ENCODE data around the gene OGFOD3.
"Not testable (repeated sequence)": the region's sequence is repeated elsewhere in the genome, so short reads cannot be mapped to it uniquely, and the experiment has no call there.

The OGFOD3 gene

DNA sequence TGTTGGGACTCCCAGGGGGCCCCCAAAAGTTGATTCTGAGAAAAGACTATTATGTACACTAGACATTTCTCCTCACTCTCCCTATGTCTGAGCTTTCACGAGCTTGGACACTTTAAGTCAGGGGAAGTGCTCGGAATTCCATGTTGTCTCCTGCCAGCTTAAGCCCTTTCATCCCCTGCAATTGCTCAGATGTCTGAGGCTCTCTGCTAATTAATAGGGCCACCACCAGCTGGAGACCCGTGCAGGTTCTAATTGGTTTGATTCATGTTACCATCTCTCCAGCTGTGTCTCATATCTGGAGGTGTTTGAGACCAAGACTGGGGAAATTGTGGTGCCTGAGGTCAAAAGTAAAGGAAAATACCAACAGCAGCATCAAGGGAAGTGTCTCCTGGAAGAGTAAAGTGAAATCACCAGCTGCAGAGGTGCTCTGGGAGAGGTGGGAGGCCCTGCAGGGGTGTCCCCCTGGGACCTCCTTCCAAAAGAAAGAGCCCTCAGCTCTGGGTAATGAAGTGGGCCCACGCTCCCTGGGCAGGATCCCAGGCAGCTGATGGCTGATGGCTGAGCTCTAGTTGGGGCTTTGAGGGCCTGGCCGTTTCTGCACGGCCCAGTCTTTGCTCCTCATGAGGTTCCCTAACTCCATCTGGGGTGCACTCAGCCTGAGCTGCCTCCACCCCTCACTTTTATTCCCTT lies 52.6 kb downstream of the OGFOD3 start:
- no peak overlapping the region for H3K4me2 ChIP-seq (ENCODE audit: low read length)
- H3K27ac ChIP-seq (ENCODE audit: low read length): no peak overlapping the region

GRCh38 chr17:82361885-82362633 lies 56.3 kb downstream of the OGFOD3 start:
- Histone ChIP-seq H2AFZ (ENCODE audit: low read depth, low read length) (no peak overlapping the region), H3K27ac (ENCODE audit: low read length) (peak overlapping the region; percentile 20; the same call in 1 of the 2 replicates)

More for the DNA sequence above, 52.6 kb downstream of the OGFOD3 start:
- Histone ChIP-seq H2AFZ (ENCODE audit: low read depth, low read length) (no peak overlapping the region), H4K20me1 (ENCODE audit: insufficient read depth, low read length) (no peaks in the 10 kb centered on the region), H3K4me1 (ENCODE audit: low read length) (peaks cover 23% of the 10 kb centered on the region), H3K27me3 (ENCODE audit: low read depth, low read length) (no peaks in the 10 kb centered on the region), H3K79me2 (ENCODE audit: low read length) (no peaks in the 10 kb centered on the region), H3K36me3 (replicated peaks; ENCODE audit: low read depth, low read length) (no peaks in the 10 kb centered on the region), H3K4me3 (ENCODE audit: low read length) (no peak overlapping the region), H3K9ac (ENCODE audit: low read length) (no peak overlapping the region), H3K9me3 (ENCODE audit: insufficient read depth, low read length) (no peaks in the 10 kb centered on the region)
- TF ChIP-seq, protein P1, sequence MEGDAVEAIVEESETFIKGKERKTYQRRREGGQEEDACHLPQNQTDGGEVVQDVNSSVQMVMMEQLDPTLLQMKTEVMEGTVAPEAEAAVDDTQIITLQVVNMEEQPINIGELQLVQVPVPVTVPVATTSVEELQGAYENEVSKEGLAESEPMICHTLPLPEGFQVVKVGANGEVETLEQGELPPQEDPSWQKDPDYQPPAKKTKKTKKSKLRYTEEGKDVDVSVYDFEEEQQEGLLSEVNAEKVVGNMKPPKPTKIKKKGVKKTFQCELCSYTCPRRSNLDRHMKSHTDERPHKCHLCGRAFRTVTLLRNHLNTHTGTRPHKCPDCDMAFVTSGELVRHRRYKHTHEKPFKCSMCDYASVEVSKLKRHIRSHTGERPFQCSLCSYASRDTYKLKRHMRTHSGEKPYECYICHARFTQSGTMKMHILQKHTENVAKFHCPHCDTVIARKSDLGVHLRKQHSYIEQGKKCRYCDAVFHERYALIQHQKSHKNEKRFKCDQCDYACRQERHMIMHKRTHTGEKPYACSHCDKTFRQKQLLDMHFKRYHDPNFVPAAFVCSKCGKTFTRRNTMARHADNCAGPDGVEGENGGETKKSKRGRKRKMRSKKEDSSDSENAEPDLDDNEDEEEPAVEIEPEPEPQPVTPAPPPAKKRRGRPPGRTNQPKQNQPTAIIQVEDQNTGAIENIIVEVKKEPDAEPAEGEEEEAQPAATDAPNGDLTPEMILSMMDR (IDR thresholded peaks at IDR 0.05; ENCODE audit: low read depth, low read length): no peak
- no peak for TF ChIP-seq EZH2phosphoT487 (IDR thresholded peaks at IDR 0.05; ENCODE audit: low read depth)

DNA sequence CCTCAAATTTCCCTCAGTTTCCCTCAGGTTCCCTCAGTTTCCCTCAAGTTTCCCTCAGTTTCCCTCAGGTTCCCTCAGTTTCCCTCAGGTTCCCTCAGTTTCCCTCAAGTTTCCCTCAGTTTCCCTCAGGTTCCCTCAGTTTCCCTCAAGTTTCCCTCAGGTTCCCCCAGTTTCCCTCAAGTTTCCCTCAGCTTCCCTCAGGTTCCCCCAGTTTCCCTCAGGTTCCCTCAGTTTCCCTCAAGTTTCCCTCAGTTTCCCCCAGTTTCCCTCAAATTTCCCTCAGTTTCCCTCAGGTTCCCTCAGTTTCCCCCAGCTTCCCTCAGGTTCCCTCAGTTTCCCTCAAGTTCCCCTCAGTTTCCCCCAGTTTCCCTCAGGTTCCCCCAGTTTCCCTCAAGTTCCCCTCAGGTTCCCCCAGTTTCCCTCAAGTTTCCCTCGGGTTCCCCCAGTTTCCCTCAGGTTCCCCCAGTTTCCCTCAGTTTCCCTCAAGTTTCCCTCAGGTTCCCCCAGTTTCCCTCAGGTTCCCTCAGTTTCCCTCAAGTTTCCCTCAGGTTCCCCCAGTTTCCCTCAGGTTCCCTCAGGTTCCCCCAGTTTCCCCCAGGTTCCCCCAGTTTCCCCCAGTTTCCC lies 58.8 kb downstream of the OGFOD3 start:
- Histone ChIP-seq H3K4me1 (ENCODE audit: low read length) (peaks cover 34% of the 10 kb centered on the region), H3K27ac (ENCODE audit: low read length) (peak overlapping the region; percentile 41)
- not testable (repeated sequence) for H3K4me3 ChIP-seq (ENCODE audit: low read length); H2AFZ ChIP-seq (ENCODE audit: low read depth, low read length); H3K79me2 ChIP-seq (ENCODE audit: low read length); H3K27me3 ChIP-seq (ENCODE audit: low read depth, low read length); H4K20me1 ChIP-seq (ENCODE audit: insufficient read depth, low read length); H3K4me2 ChIP-seq (ENCODE audit: low read length); H3K36me3 ChIP-seq (replicated peaks; ENCODE audit: low read depth, low read length); H3K9ac ChIP-seq (ENCODE audit: low read length); H3K9me3 ChIP-seq (ENCODE audit: insufficient read depth, low read length)

More at GRCh38 chr17:82361885-82362633, 56.3 kb downstream of the OGFOD3 start:
- no peak overlapping the region for H3K4me2 ChIP-seq (ENCODE audit: low read length)
- H3K9ac ChIP-seq (ENCODE audit: low read length): no peak overlapping the region
- peaks cover 33% of the 10 kb centered on the region for H3K4me1 ChIP-seq (ENCODE audit: low read length)
- no peaks in the 10 kb centered on the region for H3K9me3 ChIP-seq (ENCODE audit: insufficient read depth, low read length)
- no peaks in the 10 kb centered on the region for H3K79me2 ChIP-seq (ENCODE audit: low read length)
- TF ChIP-seq, protein P1 (IDR thresholded peaks at IDR 0.05; ENCODE audit: low read depth, low read length): no peak
- TF ChIP-seq EZH2phosphoT487 (IDR thresholded peaks at IDR 0.05; ENCODE audit: low read depth): no peak
- H3K27me3 ChIP-seq (ENCODE audit: low read depth, low read length): no peaks in the 10 kb centered on the region
- no peak overlapping the region for H3K4me3 ChIP-seq (ENCODE audit: low read length)
- no peaks in the 10 kb centered on the region for H4K20me1 ChIP-seq (ENCODE audit: insufficient read depth, low read length)
- no peaks in the 10 kb centered on the region for H3K36me3 ChIP-seq (replicated peaks; ENCODE audit: low read depth, low read length)

DNA sequence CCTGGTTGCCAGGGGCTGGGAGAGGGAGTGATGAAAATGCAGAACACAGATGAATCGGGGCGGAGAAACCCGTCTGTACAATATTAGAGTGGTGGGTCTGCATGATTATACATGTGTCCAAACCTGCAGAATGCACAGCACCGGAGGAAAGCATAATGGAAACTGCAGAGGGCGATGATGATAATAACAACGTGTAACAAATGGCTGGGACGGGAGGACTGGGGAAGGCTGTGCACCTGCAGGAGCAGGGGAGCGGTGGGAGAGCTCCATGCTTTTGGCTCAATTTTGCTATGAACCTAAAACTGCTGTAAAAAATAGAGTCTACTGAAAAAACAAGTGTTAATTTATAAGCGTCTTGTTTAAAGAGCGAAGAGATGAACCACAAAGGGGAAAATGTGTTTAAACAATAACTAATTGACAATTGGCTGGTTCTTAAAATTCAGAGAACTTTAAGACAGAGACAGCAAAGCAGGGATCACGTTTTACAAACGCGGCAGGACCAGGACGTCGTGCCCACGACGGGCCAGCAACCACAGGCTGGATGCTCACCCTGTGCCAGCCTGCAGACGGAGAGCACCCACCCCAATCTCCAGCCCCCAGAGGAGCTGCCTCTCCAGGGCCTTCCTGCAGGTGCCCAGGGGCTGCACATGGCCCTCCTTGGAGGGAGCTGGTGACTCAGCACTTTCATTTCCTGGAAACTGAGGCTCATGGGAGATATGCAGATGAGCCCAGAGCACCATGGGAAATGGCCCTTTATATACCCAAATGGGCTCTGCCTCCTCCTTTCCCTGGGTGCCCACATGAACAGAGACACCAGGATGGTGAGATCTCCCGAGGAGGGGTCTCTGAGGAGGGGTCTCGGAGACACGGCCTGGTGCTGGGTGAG lies 59.7 kb downstream of the OGFOD3 start, which contains the start of gene TEX19:
Gene TEX19 (plus strand): TSS at position 783 of the 886 bp plus-strand sequence. CDS start 2,904 bp downstream, outside the sequence.
- TF ChIP-seq EZH2phosphoT487 (IDR thresholded peaks at IDR 0.05; ENCODE audit: low read depth): no peak
- TF ChIP-seq, protein P1 (IDR thresholded peaks at IDR 0.05; ENCODE audit: low read depth, low read length): peak; percentile 21
- no peaks in the 10 kb centered on the region for H3K9me3 ChIP-seq (ENCODE audit: insufficient read depth, low read length)
- H4K20me1 ChIP-seq (ENCODE audit: insufficient read depth, low read length): no peaks in the 10 kb centered on the region
- H3K4me3 ChIP-seq (ENCODE audit: low read length): no peak within 1 kb of the TSS
- H3K36me3 ChIP-seq (replicated peaks; ENCODE audit: low read depth, low read length): no peaks in the 10 kb centered on the region
- H3K4me1 ChIP-seq (ENCODE audit: low read length): peaks cover 35% of the 10 kb centered on the region
- peak within 1 kb of the TSS; percentile 41 for H3K27ac ChIP-seq (ENCODE audit: low read length)
- no peaks in the 10 kb centered on the region for H3K79me2 ChIP-seq (ENCODE audit: low read length)
- no peaks in the 10 kb centered on the region for H3K27me3 ChIP-seq (ENCODE audit: low read depth, low read length)
- no peak within 1 kb of the TSS; the same call in 1 of the 2 replicates for H3K9ac ChIP-seq (ENCODE audit: low read length)
- H3K4me2 ChIP-seq (ENCODE audit: low read length): peak within 1 kb of the TSS; percentile 29
- no peak within 1 kb of the TSS; the same call in 1 of the 2 replicates for H2AFZ ChIP-seq (ENCODE audit: low read depth, low read length)
